AG04450 (cell line): ENCODE data around the gene C3orf22. TPM values are rescaled to one million over a fixed set of nuclear protein-coding genes. Genes with fewer than 3 reads are reported as not detected.

Source experiments
- CTCF ChIA-PET: fragments of 300-600, 350-600 bp; formaldehyde crosslinking; extraction: SDS; loops from one replicate; lab custom pipeline; 2022; ENCODE audit warnings: antibody characterized with exemption, inconsistent platforms; lab: Charles Lee
- POLR2A ChIA-PET: fragments of 350-600 bp; formaldehyde crosslinking; extraction: SDS; loops from one replicate; lab custom pipeline; 2021; ENCODE audit warnings: antibody characterized with exemption, inconsistent platforms; lab: Yijun Ruan, JAX
- DNase-seq: peaks from one replicate; pipeline ENCODE4 v3.0.0-alpha.2; 2011; ENCODE audit warnings: low read depth, low spot score
- H3K27ac ChIP-seq: one replicate; pipeline ENCODE4 v1.5.1; 2012; ENCODE audit warnings: low read depth, low read length, control low read depth
- H3K27me3 ChIP-seq: one replicate; pipeline ENCODE4 v1.6.0; 2012; ENCODE audit warnings: low read length; ENCODE audit not compliant: control insufficient read depth, insufficient read depth
- H3K4me3 ChIP-seq: 2 replicates; pipeline ENCODE4 v1.5.1; 2011; ENCODE audit warnings: mild to moderate bottlenecking, low read depth, low read length, control low read depth
- H3K9me3 ChIP-seq: 2 replicates; pipeline ENCODE4 v1.5.1; 2012; ENCODE audit warnings: low read length; ENCODE audit not compliant: control insufficient read depth, insufficient read depth
- polyA plus RNA-seq: library from polyadenylated mRNA; depleted of rRNA; stranded (reverse); fragments of >200 nt; gene quantifications from 2 replicates; pipeline ENCODE4 v1.2.3, GENCODE V29; 2011
- TF ChIP-seq, protein P1 (sequence below): IDR thresholded peaks from 2 replicates; pipeline ENCODE4 v1.5.1; 2011; ENCODE audit warnings: low read depth, low read length, control low read depth, inconsistent platforms

The C3orf22 gene
- polyA plus RNA-seq, 1 experiment: not detected

DNA sequence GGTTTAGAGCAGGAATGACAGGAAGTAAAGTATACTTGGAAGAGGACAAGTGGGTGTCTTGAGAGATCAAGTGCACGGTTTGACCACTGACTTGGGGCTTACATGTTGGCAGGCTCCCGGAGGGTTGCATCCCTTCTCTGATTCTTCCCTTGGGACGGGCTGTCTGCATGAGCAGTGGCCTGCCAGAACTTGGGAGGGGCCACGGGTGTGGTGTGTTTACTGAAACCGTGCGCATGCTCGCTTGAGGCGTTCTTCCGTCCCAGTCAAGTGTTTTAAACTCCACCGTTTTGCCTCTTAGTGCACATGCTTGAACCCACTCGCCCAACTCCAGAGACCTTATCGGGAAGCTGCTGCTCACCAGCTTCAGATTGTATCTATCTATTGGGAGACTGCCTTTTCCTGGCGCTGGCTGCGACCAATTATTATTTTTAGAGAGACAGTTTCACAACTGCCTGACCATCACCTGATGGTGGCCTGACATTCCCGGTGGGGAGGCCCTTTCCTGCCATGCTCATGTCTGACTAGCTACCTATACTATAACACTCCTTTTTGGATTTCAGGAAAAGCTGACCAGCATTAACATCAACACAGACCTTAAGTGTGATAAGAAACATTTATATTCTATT, 14.9 kb upstream of the C3orf22 start:
- Histone ChIP-seq H3K27me3 (peaks cover 19% of the 10 kb centered on the region), H3K27ac (no peak overlapping the region), H3K4me3 (no peak overlapping the region), H3K9me3 (no peaks in the 10 kb centered on the region)
- ChIA-PET CTCF (no interaction called here), POLR2A (no interaction called here)
- no peak for DNase-seq
- TF ChIP-seq, protein P1, sequence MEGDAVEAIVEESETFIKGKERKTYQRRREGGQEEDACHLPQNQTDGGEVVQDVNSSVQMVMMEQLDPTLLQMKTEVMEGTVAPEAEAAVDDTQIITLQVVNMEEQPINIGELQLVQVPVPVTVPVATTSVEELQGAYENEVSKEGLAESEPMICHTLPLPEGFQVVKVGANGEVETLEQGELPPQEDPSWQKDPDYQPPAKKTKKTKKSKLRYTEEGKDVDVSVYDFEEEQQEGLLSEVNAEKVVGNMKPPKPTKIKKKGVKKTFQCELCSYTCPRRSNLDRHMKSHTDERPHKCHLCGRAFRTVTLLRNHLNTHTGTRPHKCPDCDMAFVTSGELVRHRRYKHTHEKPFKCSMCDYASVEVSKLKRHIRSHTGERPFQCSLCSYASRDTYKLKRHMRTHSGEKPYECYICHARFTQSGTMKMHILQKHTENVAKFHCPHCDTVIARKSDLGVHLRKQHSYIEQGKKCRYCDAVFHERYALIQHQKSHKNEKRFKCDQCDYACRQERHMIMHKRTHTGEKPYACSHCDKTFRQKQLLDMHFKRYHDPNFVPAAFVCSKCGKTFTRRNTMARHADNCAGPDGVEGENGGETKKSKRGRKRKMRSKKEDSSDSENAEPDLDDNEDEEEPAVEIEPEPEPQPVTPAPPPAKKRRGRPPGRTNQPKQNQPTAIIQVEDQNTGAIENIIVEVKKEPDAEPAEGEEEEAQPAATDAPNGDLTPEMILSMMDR: no peak

DNA sequence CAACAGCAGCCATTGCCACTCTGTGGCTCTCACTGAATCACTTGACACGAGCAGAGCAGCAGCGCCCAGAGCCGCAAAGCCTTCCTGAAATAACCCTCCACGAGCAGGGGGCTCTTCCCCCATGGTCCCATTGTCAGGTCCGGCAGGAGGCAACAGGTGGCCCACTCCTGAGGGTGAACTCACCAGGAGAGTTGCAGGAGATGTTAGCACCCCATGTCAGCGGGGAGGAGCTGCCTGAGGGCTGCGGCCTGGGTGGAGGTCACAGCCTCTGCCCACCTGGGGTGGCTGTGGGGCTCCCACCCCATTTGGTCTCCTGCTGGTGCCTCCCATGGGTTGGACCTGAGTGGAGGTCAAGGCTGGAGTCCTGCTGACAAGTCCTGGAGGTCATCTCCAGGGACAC, 12.3 kb upstream of the C3orf22 start:
- ChIA-PET POLR2A (no interaction called here), CTCF (no interaction called here)
- Histone ChIP-seq H3K9me3 (no peaks in the 10 kb centered on the region), H3K27ac (no peak overlapping the region), H3K4me3 (no peak overlapping the region), H3K27me3 (peaks cover 22% of the 10 kb centered on the region)
- no peak for DNase-seq
- TF ChIP-seq, protein P1: no peak

DNA sequence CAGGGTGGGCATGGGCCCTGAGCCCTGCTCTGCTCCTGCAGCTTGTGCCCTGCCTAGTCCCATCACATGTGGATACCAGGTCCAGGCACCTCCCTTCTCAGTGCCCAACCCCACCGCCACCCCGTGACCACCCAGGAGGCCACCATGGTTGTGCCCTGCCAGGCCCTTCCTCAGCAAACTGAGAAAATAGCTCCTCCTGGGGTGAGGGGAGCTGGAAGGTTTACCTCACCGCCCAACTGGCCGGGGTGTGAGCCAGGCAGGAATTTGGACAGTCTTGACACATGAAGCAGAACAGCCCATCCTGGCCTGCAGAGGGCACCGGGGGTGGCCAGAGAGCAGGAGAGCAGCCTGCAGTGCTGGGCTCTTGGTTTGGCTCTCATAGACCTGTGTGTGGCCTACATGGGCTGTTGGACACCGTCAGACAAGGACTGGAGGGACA, 11.4 kb upstream of the C3orf22 start:
- Histone ChIP-seq H3K4me3 (no peak overlapping the region), H3K9me3 (no peaks in the 10 kb centered on the region), H3K27me3 (peaks cover 25% of the 10 kb centered on the region), H3K27ac (no peak overlapping the region)
- CTCF ChIA-PET: no interaction called here
- POLR2A ChIA-PET: no interaction called here
- TF ChIP-seq, protein P1: no peak
- no peak for DNase-seq

DNA sequence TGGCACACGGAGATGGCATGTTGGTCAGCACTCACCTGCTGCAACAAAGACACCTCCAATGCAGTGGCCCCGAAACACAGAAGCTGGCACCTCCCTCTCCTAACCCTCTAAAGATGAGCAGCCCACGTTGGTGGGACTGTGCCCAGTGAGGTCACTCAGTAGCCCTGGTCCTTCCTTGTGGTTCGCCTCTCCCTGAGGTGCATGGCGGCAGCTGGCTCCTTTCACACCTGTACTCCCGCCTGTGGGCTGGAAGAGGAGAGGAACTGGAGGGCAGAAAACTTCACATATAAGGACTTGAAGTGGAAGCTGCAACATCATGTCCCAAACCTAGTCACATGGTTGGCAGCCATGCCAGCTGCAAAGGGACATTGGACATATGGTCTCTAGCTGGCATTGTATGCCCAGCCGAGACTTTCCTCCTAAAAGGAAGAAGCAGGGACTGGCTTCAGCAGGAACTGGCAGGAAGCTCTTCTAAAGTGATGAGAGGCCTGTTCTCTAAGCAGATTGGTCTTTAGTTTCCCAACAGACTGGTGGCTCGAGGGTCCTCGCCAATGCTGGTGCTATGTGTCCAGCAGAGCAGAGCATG, 10.8 kb upstream of the C3orf22 start:
- TF ChIP-seq, protein P1: no peak
- Histone ChIP-seq H3K27me3 (peaks cover 27% of the 10 kb centered on the region), H3K4me3 (no peak overlapping the region), H3K27ac (no peak overlapping the region), H3K9me3 (no peaks in the 10 kb centered on the region)
- POLR2A ChIA-PET: no interaction called here
- CTCF ChIA-PET: no interaction called here
- DNase-seq: no peak

DNA sequence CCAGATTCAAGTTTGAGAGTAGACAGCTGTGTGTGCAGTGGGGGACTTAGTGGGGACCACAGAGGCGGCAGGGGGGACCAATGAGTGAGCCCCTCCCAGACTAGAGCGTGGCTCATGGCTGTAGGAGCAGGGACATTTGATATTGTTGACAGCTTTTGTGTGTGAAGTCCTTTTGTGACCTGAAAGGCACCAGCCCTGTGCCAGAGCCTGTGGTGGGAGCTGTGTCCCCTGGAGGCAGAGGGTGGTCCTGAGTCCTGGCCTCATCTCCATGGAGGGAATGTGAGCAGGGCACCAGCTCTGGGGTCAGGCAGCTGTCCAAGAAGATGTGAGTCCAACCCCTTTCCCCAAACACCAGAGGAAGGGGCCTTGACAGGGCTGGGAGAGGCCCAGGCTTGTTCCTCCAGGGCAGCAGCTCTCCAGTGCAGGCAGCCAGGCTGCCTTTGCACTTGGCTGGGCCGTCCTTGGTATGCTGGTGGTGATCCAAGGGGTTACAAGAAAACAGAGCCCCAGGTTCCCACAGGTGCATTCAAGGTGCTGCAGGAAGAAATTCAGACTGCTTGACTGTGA, 10.1 kb upstream of the C3orf22 start:
- H3K4me3 ChIP-seq: no peak overlapping the region
- TF ChIP-seq, protein P1: no peak
- H3K27ac ChIP-seq: no peak overlapping the region
- POLR2A ChIA-PET: no interaction called here
- H3K9me3 ChIP-seq: no peaks in the 10 kb centered on the region
- H3K27me3 ChIP-seq: peaks cover 27% of the 10 kb centered on the region
- CTCF ChIA-PET: no interaction called here
- DNase-seq: no peak
